ENCODE results near the gene OPRD1. TPM values are rescaled to one million over a fixed set of nuclear protein-coding genes. Genes with fewer than 3 reads are reported as not detected.

OPRD1 gene
- total RNA-seq, 2 experiments from 2014 or later, result not detected

DNA sequence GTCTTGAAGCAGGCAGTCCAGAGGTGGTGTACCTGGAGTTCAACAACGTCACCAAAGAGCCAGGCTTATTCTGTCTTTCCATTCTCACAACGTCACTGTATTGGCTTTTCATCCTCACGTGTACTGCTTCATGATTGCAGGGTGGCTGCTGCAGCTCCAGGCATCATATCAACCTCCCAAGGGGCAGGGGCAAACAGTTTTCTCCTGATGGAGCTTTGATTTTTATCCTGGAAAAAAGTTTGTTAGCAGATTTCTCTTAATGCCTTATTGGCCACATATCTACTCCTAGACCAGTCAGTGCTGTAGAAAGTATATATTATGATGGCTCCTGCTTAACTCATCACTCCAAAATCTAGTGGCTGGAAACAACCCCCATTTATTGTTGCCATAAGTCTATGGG is 8.3 kb upstream of the OPRD1 start:
- ChIA-PET POLR2A (interaction anchor here (0.5 kb wide), 1 partner anchor 72 kb away, joined by 5 read pairs; no protein-coding TSS in a partner anchor), CTCF (ENCODE audit: unreplicated experiment) (no interaction called here)
- no peak for DNase-seq (ENCODE audit: low spot score)
- no peak overlapping the region for H3K27ac ChIP-seq (ENCODE audit: low read depth, low read length, poor library complexity, severe bottlenecking)
- H3K9me3 ChIP-seq (ENCODE audit: low read length), result no peaks in the 10 kb centered on the region
- intact Hi-C loops (cut with micrococcal nuclease; ENCODE audit: unreplicated experiment), result no loop called here
- TF ChIP-seq, protein P1, sequence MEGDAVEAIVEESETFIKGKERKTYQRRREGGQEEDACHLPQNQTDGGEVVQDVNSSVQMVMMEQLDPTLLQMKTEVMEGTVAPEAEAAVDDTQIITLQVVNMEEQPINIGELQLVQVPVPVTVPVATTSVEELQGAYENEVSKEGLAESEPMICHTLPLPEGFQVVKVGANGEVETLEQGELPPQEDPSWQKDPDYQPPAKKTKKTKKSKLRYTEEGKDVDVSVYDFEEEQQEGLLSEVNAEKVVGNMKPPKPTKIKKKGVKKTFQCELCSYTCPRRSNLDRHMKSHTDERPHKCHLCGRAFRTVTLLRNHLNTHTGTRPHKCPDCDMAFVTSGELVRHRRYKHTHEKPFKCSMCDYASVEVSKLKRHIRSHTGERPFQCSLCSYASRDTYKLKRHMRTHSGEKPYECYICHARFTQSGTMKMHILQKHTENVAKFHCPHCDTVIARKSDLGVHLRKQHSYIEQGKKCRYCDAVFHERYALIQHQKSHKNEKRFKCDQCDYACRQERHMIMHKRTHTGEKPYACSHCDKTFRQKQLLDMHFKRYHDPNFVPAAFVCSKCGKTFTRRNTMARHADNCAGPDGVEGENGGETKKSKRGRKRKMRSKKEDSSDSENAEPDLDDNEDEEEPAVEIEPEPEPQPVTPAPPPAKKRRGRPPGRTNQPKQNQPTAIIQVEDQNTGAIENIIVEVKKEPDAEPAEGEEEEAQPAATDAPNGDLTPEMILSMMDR (conservative IDR thresholded peaks at IDR 0.05; ENCODE audit: low read length), result no peak
- TF ChIP-seq EZH2phosphoT487 (IDR thresholded peaks at IDR 0.05; ENCODE audit: borderline replicate concordance, low read depth, low read length), result no peak
- BruUV-seq (replicated peaks), result no TSS peak
- no peaks in the 10 kb centered on the region for H3K79me2 ChIP-seq (ENCODE audit: insufficient read depth, low read depth, low read length)
- H4K20me1 ChIP-seq (ENCODE audit: insufficient read depth, low read length), result no peaks in the 10 kb centered on the region
- H3K9me2 ChIP-seq (ENCODE audit: insufficient read depth, low read length), result no peaks in the 10 kb centered on the region
- no peaks in the 10 kb centered on the region for H3K4me1 ChIP-seq (ENCODE audit: insufficient read depth, low read length, poor library complexity, severe bottlenecking)
- H3K36me3 ChIP-seq (ENCODE audit: insufficient read depth, low read length), result no peaks in the 10 kb centered on the region
- H2AFZ ChIP-seq (ENCODE audit: low read length), result no peak overlapping the region
- H3K4me2 ChIP-seq (ENCODE audit: low read length), result no peak overlapping the region
- no peak overlapping the region for H3K4me3 ChIP-seq (ENCODE audit: low read depth, low read length, poor library complexity, severe bottlenecking)

DNA sequence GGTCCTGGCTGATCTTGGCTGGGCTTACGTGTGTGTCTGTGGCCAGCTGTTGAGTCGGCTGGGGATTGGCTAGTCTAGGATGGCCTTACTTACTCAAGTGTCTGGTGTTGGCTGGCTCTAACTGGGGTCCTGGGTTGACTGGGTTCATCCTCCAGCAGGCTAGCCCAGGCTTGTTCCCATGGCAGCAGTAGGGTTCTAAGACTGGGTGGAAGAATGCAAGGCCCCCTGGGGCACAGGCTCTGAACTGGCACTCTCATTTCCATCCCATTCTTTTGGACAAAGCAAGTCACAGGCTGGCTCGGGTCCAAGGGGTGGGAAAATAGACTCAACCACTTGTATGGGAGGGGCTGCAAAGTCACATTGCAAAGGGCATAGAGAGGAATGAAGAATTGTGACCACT is 7.9 kb upstream of the OPRD1 start:
- Histone ChIP-seq H3K9me2 (ENCODE audit: insufficient read depth, low read length) (no peaks in the 10 kb centered on the region), H3K4me3 (ENCODE audit: low read depth, low read length, poor library complexity, severe bottlenecking) (no peak overlapping the region), H3K27ac (ENCODE audit: low read depth, low read length, poor library complexity, severe bottlenecking) (no peak overlapping the region), H3K79me2 (ENCODE audit: insufficient read depth, low read depth, low read length) (no peaks in the 10 kb centered on the region), H3K4me2 (ENCODE audit: low read length) (no peak overlapping the region), H4K20me1 (ENCODE audit: insufficient read depth, low read length) (no peaks in the 10 kb centered on the region), H2AFZ (ENCODE audit: low read length) (no peak overlapping the region), H3K4me1 (ENCODE audit: insufficient read depth, low read length, poor library complexity, severe bottlenecking) (no peaks in the 10 kb centered on the region), H3K9me3 (ENCODE audit: low read length) (no peaks in the 10 kb centered on the region), H3K36me3 (ENCODE audit: insufficient read depth, low read length) (no peaks in the 10 kb centered on the region)
- ChIA-PET CTCF (ENCODE audit: unreplicated experiment) (no interaction called here), POLR2A (interaction anchor here (0.5 to 1.1 kb wide), 2 partner anchors 72 to 109 kb away, joined by 3 to 5 read pairs; no protein-coding TSS in a partner anchor)
- no TSS peak for BruUV-seq (replicated peaks)
- no peak for TF ChIP-seq EZH2phosphoT487 (IDR thresholded peaks at IDR 0.05; ENCODE audit: borderline replicate concordance, low read depth, low read length)
- TF ChIP-seq, protein P1 (conservative IDR thresholded peaks at IDR 0.05; ENCODE audit: low read length), result no peak
- DNase-seq (ENCODE audit: low spot score), result no peak
- intact Hi-C loops (cut with micrococcal nuclease; ENCODE audit: unreplicated experiment), result no loop called here

DNA sequence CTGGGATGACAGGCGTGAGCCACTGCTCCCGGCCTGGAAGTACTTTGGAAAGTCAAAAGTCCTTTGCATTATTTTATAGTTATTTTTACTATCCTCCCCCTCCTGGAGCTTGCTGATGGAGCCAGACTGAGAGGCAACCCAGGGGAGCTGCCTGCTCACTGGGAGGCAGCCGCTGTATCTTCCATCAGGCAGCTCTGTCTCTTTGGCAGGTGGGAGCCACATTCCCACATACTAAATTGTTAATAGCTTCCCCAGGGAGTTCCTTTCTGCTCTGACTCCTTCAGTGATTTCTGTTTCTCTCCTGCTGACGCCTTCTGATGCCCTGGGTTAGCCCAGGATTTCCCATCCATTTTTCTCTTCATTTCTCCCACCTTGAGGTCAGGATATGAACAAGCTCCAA is 4.9 kb upstream of the OPRD1 start:
- CTCF ChIA-PET (ENCODE audit: unreplicated experiment), result interaction anchor here (1.1 kb wide), 1 partner anchor 227 kb away, joined by 3 read pairs; no protein-coding TSS in a partner anchor
- Histone ChIP-seq H3K9me3 (ENCODE audit: low read length) (no peaks in the 10 kb centered on the region), H3K4me3 (ENCODE audit: low read depth, low read length, poor library complexity, severe bottlenecking) (no peak overlapping the region), H3K27ac (ENCODE audit: low read depth, low read length, poor library complexity, severe bottlenecking) (no peak overlapping the region), H3K4me2 (ENCODE audit: low read length) (no peak overlapping the region), H3K4me1 (ENCODE audit: insufficient read depth, low read length, poor library complexity, severe bottlenecking) (no peaks in the 10 kb centered on the region), H4K20me1 (ENCODE audit: insufficient read depth, low read length) (no peaks in the 10 kb centered on the region), H3K79me2 (ENCODE audit: insufficient read depth, low read depth, low read length) (no peaks in the 10 kb centered on the region), H3K9me2 (ENCODE audit: insufficient read depth, low read length) (no peaks in the 10 kb centered on the region), H2AFZ (ENCODE audit: low read length) (no peak overlapping the region), H3K36me3 (ENCODE audit: insufficient read depth, low read length) (no peaks in the 10 kb centered on the region)
- no peak for DNase-seq (ENCODE audit: low spot score)
- POLR2A ChIA-PET, result no interaction called here
- no peak for TF ChIP-seq EZH2phosphoT487 (IDR thresholded peaks at IDR 0.05; ENCODE audit: borderline replicate concordance, low read depth, low read length)
- TF ChIP-seq, protein P1 (conservative IDR thresholded peaks at IDR 0.05; ENCODE audit: low read length), result no peak
- intact Hi-C loops (cut with micrococcal nuclease; ENCODE audit: unreplicated experiment), result no loop called here
- no TSS peak for BruUV-seq (replicated peaks)

Measured in OCI-LY7 (cell line).